Measurements from ENCODE around the gene BSND.

GRCh38 chr1:54986025-54986424 is 12.7 kb upstream of the BSND start:
- TF ChIP-seq EZH2 (IDR thresholded peaks at IDR 0.05; ENCODE audit: insufficient read depth, poor library complexity, severe bottlenecking) (no peak), EZH2phosphoT487 (IDR thresholded peaks at IDR 0.05; ENCODE audit: insufficient read depth, low read depth) (no peak)

Measured in GM23248 (cell line).